ENCODE data around the gene RPL35.

RPL35 gene

DNA sequence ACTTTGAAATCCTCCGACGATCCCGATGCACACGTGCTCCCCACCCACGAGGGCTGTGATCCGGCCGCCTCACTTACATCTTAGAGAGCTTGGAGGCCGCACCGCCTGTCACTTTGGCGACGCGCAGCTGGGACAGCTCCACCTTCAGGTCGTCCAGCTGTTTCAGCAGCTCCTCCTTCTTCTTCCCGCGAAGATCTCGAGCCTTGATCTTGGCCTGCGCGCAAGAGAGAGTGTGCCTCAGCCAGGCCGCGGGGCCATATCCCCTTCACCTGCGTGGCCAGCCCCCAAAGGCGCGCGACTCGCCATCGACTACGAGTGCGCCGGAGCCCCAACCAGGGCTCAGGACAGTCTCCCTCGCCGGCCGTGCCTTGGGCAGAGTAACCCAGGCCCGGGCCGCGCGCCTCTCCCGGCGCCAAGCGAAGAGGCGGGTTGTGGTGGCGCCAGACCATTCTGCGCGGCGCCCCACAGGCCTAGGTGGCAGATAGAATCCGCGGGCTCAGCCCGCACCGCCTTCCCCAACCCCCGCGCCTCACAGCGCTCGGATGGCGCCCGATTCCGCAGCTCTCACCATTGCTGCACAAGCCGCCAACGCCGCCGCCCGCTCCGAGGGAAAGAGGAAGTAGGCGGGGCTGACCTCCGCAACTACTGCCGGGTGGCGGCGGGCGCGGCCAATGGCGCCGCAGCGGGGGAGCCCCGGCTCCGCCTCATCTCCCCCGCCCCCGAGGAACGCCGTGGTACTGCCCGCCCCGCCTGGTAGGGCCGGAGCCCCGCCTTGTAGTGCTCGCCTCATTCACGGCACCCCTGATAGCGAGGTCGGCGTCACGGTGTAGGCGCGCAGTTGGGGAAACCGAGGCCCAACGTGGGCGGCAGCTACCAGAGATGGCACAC is at the start of gene RPL35, which contains the start of gene ARPC5L:
Gene RPL35 (minus strand): TSS at position 616 of the 888 bp plus-strand sequence. CDS start 45 bp downstream, at position 571.
Gene ARPC5L (plus strand): TSS at position 789 of the 888 bp plus-strand sequence. CDS start 7,161 bp downstream, outside the sequence.
- peak; percentile 95 for DNase-seq (ENCODE audit: low spot score)

DNA sequence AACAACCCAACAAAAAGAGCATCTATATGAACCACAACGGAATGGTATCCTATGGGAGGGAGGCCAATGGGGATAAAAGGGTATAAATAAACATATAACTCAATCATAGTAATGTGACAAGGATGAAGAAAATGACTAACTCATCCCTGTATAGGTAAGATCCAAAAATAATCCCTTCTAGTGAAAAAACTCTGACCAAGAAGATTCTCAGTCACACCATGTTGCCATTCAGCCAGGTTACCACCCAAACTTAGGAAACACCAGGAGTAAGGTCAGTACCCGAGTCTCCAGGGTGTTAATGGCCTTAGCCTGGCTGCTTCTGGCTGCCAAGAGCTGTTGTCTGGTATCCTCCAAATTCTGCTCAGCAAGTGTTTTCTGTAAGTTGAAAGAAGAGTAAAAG is 46.3 kb upstream of the RPL35 start:
- DNase-seq (ENCODE audit: low spot score), result no peak

DNA sequence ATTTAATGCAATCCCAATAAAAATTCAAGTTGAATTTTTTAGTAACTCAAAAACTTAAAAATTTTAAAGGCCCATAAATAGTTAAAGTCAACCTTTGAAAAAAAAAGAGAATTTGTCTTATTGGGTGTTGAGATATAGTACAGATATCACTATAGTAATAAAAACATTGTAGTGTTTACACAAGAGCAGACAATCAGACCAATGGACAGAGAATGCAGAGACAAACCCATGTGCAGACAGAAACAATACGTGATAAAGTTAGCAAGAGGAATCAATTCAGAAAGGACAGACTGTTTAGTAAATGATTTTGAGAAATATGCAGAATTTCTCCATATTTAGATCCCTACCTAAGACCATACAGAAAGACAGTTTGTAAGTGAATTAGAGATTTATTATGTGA is 45.2 kb upstream of the RPL35 start:
- no peak for DNase-seq (ENCODE audit: low spot score)

DNA sequence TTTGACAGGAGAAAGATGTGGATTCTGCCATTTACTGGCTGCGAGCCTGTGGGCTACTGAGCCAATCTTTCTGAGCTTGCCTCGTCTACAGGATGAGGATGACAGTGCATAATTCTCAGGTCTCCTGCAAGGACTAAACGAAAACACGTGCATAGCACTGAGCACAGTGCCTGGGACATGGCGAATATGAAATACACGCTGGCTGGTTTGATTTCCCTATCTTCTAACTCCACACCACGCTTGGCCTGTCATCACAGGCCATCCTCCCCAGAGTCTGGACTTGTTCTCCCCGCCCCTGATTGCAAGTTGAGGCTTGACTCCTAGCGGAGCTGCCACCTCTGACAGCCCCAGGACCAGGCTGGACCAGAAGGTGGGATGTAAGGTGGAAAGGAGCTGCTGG is 38.1 kb upstream of the RPL35 start:
- no peak for DNase-seq (ENCODE audit: low spot score)

DNA sequence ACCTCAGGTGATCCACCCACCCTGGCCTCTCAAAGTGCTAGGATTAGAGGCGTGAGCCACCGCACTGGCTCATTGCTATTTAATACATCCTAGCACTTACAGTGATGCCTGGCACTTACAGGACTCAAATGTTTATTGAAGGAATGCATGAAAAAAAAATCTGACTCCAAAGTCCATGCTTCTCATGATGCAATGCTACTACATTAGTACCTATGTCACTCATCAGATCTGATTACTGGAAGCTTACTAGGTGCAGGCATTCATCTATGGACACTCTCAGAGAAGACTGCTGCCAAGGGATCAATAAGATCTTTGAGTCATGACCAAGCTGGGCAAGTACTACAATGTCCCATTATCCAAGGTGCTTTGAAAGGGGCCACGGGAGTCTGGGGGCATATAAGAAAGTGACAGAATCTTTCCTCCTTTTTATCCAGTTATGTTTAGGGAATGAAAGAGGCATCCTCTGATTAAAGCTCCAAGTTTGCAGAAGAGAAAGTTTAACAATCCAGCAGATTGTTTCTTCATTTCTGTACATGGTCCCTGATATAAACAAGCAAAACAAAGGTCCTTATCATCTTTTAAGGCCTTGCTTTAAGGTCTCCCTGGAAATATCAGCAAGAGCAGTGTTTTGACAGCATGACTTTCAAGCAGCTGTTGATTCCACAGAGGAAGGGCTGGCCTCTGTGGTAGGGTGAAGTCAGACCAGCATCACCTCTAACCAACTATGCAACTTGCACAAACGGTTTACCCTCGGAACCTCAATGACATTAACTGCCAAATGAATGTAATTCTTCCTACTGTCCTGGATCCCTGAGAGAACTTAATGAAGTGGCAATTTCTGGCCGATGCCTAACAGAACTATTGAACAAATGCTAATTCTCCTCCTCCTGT is 36.1 kb upstream of the RPL35 start:
- no peak for DNase-seq (ENCODE audit: low spot score)

DNA sequence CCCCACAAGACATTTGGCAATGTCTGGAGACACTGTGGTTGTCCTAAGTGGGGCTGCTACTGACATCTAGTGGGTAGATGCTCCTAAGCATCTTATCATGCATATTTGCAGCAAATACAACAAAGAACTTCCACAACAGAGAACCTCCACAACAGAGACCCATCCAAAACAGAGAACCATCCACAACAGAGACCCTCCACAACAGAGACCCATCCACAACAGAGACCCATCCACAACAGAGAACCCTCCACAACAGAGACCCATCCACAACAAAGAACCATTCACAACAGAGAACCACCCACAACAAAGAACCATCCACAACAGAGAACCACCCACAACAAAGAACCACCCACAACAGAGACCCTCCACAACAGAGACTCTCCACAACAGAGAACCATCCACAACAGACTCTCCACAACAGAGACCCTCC is 33.0 kb upstream of the RPL35 start:
- DNase-seq (ENCODE audit: low spot score), result peak; percentile 68

DNA sequence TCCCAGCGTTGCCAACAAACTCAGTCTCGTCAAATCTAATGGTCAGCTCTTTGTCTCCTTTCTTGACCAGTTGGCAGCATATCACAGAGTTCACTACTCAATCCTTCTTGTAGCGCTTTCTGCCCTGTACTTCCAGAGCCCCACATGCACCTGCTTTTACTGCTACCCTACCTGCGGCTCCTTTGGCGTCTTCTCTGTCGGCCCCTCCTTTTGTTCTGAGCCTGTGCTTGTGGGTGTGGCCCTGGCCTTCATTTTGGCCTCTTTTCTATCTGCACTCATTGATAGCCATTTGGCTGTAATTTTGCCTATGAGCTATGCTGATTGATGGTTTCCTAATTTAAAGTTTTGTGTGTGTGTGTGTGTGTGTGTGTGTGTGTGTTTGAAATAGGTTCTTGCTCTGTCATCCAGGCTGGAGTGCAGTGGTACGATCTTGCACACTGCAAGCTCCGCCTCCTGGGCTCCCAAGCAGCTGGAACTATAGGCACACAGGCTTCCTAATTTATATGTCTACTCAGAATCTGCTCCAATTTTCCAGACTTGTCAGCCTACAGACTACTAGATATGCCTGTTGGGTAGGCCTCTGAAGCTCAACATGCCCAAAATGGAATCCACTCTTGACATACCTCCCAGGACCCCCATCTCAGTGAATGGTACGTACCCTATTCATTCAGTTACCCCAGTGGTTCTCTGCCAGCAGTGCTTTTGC is 32.4 kb upstream of the RPL35 start:
- DNase-seq (ENCODE audit: low spot score), result no peak

DNA sequence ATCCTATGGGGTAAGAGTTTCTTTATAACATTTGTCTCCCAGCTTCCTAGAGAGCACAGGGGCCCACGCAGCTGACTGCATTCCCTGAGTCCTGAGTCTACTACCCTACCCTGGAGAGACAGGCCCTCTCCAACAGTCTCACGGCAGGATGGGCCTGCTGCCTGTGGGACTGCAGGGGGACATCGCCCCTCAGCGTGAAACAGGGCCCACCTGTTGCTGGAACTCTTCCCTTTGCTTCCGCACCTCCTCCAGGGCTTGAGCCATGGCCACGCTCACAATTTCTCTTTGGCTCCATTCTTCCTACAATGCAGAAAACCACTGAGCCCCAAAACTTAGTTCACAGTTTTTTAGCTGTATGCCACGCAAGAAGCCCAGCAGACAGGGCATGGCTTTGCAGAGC is 28.4 kb upstream of the RPL35 start:
- no peak for DNase-seq (ENCODE audit: low spot score)

DNA sequence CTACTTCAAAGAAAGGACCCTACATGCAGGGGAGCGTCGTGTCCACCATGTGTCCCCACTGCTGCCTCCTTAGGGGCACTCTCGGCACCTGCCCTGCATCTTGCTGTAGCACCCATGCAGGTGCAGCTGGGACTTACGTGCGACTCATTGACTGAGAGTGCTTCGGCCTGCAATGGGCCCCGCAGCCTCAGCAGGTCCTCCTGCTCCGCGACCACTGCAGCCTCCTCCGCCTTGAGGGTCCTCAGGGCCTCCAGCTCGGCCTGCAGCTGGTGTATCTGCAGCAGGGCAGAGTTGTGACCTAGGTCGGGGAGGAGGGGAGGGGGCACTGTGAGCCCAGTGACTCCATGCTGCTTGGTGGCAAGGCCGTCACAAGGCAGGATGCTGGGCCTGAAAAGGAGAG is 27.2 kb upstream of the RPL35 start:
- no peak for DNase-seq (ENCODE audit: low spot score)

DNA sequence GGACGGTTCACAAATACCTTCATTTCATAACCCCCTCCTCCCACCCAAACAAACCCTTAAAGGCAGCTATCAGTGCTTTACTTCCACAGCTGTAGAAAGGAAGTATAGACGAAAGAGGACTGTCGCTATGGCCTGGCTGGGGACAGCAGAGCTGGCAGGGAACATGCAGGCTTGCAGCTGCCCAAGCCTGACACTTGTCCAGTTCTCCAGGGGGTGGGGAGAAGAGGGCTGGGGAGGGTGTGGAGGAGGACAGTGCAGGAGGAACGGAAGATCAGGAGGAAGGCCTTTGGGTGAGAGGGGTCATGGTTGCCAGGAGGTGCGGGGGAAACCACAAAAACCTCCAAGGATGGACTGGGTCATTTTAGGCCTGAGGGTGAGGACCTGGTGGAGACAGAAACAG is 26.1 kb upstream of the RPL35 start:
- peak; percentile 30 for DNase-seq (ENCODE audit: low spot score)

DNA sequence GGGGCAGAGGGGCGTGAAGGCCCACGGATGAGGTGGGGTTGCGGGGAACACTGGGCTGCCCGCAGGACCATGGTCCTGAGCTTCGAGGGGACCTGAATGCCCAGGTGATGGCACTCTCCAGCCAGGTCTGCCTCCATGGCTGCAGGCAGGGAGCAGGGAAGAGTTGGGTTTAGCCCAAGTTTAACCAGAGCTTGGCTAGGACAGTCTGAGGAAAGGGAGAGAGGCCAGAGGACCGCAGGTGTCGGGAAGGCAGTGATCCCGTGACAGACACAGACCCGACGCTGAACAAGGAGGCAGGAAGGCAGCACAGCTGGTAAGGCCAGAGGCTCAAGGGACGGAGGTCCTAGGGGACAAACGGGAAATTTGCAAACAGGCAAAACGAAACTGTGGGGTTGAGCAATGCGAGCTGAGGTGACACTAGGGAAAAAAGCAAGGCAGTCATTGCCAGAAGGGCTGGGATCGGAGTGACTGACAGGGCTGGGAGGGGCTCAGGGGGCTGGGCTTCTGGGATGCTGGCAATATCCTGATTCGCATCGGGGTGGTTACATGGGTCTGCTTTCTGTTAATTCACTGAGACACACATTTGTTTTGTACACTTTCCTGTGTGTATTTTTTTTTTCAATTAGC is 25.2 kb upstream of the RPL35 start:
- DNase-seq (ENCODE audit: low spot score), result peak; percentile 73

DNA sequence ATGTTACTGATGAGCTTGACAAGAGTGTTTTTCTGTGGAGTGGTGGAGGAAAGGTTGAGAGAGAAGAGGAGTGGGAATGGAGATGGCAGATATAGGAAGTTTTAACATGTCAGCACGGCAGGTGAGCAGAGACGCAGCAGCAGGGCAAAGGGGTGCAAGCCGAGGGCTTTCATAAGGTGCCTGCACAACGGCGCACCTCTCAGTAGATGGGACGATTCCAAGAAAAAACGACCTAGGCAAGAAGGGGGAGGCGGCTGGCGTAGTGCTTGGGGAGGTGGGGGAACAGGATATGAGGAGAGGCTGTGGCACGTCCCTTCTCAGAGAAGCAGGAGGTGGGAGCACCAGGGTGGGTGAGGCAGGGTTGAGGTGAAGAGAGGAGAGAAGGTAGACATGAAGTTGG is 24.7 kb upstream of the RPL35 start:
- no peak for DNase-seq (ENCODE audit: low spot score)

DNA sequence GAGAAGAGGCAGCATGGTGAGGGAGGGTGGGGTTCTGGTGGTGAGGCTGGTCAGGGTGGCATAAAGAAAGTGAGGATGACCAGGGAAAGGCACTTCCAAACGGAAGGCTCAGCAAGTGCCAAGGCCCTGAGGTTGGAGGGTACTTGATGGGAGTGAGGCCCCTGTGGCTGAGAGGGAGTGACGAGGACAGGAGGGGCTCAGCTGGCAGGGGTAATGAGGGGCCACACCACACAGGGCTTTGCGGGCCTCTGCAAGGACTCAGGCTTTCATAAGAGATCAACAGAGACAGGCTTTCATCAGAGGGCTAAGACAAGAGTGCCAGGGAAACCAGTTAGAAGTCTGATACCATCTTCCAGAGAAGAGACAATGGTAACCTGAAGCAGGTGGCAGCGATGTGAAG is 23.8 kb upstream of the RPL35 start:
- DNase-seq (ENCODE audit: low spot score), result no peak

DNA sequence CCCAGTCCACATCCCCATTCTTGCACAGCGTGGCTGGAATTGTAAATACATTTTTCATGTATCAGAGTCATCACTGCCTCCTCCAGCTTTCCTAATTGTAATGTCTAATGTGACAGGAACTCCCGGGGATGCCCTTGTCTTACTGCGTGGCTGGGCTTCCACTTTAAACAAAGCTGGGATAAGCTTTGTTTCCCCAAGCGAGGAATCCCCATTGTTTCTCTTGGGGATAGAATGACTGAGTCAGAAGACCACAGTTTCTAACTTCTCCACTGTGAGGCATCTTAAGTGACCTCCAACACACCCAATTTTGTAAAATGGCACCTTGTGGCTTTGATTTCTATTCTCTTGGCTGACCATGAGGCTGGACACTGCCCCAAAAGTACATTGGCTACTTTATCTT is 22.6 kb upstream of the RPL35 start:
- DNase-seq (ENCODE audit: low spot score), result no peak

DNA sequence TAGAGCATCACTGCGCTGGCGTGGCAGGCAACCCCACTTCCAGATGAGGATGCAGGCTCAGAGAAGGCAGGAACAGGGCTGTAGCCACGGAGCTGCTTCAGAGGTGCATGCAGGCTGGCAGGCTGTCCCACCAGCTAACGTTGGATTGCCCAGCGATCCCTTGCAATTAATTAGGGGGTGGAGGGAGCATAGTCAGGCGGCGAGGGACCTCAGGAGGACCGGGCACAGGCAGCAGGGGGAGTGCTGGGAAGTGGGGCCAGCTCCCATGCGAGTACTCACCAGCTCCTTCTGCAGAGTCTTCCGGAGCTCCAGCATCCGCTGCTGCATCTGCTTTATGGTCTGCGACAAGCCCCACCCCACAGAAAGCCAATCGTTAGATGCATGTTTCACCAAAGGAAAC is 20.5 kb upstream of the RPL35 start:
- no peak for DNase-seq (ENCODE audit: low spot score)

DNA sequence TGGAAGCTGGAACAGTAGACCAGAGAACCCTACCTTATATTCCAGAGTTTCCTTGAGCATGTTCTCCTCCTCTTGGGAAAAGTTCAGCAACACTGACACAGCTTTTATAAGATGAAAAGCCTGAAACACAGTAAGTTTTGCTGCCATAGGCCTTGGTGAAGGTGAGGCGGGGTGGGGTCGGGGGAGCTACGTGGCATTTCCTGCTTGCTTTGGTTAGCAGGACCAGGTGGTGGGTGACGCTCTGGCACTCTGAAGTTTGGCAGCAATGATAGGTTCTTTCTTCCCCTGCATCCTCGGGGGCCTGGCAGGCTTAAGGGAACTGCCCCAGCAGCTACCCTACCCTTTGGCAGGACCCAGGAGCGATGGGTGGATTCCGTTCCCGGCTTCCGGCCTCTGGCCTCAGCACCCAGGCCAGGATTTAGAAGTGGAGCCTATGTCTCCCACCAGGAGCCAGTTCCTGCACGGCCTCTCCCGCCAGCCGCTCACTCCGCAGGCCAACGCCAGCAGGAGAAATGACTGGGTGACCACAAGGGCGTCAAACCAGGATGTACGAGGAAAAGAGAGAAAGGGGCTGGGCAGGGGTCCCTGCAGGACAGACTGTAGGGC is 19.5 kb upstream of the RPL35 start:
- DNase-seq (ENCODE audit: low spot score), result no peak

DNA sequence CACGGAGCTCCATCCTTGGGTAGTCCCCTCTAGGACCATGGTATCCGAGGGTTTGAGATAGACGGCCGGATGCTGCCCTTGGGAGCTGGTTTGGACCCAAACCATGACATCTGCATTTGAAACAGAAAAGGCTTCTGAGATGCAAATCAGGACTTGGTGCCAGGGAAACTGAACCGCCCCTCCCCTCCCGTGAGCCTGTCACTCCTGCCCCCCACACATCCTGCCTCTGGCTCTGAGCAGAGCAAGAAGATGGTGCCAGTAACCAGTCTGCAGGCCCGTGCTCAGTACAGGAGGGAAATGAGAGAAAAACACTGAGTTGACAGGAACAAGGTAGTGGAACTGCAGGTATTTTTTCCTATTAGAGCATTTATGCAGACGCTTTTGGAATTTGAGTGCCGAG is 18.7 kb upstream of the RPL35 start:
- DNase-seq (ENCODE audit: low spot score), result no peak

DNA sequence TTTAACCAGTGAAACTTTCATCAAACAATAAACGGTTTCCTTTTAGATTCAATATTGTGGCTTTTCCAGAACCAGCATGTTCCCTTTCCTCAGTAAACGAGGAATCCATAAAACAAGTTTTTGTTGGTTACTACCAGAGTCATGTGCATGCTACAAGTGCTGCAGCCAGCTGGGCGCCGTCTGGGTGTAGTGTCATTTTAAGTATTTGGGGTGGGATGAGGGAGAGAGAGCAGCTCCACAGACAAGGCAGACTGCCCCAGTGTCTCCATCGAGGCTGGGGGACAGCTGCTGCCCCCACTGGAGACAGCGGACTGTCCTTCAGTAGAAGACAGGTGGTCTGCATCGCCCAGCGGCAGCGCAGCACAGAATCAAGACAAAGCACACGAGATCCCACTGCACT is 17.5 kb upstream of the RPL35 start:
- no peak for DNase-seq (ENCODE audit: low spot score)

DNA sequence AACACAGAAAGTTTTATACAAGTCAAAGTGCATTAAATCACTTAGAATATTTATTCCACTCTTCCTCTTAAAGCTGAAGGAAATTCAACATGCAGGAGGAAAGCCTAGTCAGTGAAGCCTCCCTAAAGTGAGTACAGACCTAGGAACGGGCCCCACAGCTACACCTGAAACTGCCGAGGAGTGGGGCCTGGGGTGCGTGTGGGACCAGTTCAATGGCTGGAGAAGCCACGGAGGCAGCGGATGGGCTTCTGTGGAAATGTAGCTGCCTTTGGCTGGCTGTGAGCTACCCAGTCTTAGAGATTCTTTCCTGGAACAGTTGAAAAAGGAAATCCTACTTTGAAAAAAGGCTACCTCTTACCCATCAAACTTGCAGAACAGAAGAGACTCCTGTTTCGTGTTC is 16.8 kb upstream of the RPL35 start:
- no peak for DNase-seq (ENCODE audit: low spot score)

DNA sequence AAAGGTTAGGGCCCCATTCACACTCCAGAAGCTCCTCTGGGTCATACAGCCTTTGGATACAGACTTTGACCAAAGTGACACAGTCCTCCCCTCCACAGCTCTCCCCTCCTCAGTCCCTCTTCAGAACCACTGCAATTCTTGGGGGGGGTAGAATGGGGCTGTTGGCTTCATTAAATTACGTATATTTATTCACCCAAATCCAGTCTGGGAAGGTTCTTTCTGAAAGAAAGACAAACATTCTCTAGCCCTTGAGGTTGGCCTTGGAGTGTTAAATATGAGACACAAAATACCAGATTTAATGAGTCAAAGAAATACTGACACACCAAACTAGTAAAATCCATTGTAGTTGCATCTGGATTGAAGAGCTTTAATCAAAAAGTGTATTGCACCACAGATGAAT is 16.3 kb upstream of the RPL35 start:
- no peak for DNase-seq (ENCODE audit: low spot score)

DNA sequence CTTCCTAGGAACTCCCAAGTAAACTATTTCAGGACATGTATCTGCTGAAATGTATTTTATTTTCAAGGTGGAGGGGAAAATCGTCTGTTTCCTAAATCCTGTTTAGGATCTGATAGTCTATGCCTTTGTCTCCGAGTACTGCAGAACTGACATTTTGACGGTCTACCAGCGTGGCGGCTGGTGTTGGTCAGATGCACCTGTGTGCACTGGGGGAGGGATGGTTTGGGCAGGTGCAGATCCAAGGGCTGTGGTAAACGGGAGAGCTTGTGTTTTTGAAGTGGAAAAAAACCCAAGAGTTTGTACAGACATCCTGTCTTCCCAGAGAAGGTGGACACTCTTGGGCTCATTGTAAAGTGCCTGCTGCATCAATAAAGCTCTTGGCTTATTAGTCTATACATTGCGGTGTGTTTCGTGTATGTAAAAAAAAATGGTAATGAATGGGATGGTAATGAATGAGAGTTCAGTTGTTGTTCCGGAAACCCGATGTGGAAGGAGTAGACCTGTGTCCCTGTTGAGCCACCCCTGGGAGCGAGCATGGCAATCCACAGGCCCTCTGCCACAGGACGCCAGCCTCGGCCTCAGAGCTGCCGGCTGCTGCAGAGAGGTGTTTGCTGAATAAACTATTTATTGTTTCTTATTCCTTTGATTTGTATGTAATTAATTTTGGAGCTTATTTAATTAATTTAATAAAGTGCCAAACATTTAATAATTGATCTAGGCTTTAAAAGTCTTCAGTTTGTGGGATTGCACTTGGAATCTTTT is 15.4 kb upstream of the RPL35 start:
- DNase-seq (ENCODE audit: low spot score), result no peak

All from cerebellar cortex (tissue), 1 donor.